Lung (tissue), 12 donors: Measurements from ENCODE around the gene KDM7A. TPM values are rescaled to one million over a fixed set of nuclear protein-coding genes. Genes with fewer than 3 reads are reported as not detected.
A peak's percentile ranks its signal among the peaks of the same experiment; 100 is the strongest.

Experiments
- ATAC-seq: fragments of 200-7000 bp; cut with Tn5 transposase; one replicate; pipeline ENCODE4 v1.9.1; 2020; ENCODE audit warnings: moderate number of reproducible peaks; ENCODE audit not compliant: insufficient read depth, low FRiP score
- DNase-seq, 3 donors: peaks; one replicate each; pipeline ENCODE4 v3.0.0-alpha.2; 2013 to 2017
- H3K27ac ChIP-seq, 2 donors: one replicate each; pipeline ENCODE4 v1.5.1; 2013; ENCODE audit warnings: mild to moderate bottlenecking in 2 of 2, moderate library complexity in 2 of 2, control low read depth in 1 of 2, inconsistent platforms in 1 of 2, low read depth in 1 of 2, low read length in 1 of 2
- H3K27me3 ChIP-seq, 3 donors: one replicate each; pipeline ENCODE4 v1.5.1; 2013; ENCODE audit warnings: low read length in 2 of 3; ENCODE audit not compliant: control insufficient read depth in 3 of 3, insufficient read depth in 3 of 3
- H3K36me3 ChIP-seq, 4 donors: one replicate each; pipeline ENCODE4 v1.5.1; 2013; ENCODE audit warnings: low read length in 4 of 4, mild to moderate bottlenecking in 1 of 4, moderate library complexity in 1 of 4; ENCODE audit not compliant: control insufficient read depth in 4 of 4, insufficient read depth in 4 of 4
- H3K4me1 ChIP-seq, 5 donors: one replicate each; pipeline ENCODE4 v1.5.1; 2013; ENCODE audit warnings: low read length in 5 of 5, mild to moderate bottlenecking in 2 of 5, moderate library complexity in 1 of 5; ENCODE audit not compliant: control insufficient read depth in 5 of 5, insufficient read depth in 5 of 5
- H3K4me3 ChIP-seq: one replicate; pipeline ENCODE4 v1.5.1; 2013; ENCODE audit warnings: mild to moderate bottlenecking, control low read depth, moderate library complexity
- H3K9ac ChIP-seq, 2 donors: one replicate each; pipeline ENCODE4 v1.5.1; 2013; ENCODE audit warnings: low read length in 2 of 2, control low read depth in 1 of 2; ENCODE audit not compliant: insufficient read depth in 1 of 2
- H3K9me3 ChIP-seq, 4 donors: one replicate each; pipeline ENCODE4 v1.5.1; 2013; ENCODE audit warnings: low read length in 3 of 4, mild to moderate bottlenecking in 1 of 4, moderate library complexity in 1 of 4; ENCODE audit not compliant: control insufficient read depth in 4 of 4, insufficient read depth in 3 of 4
- CTCF ChIP-seq: IDR thresholded peaks from 2 replicates; pipeline ENCODE4 v1.5.1; 2012; ENCODE audit warnings: mild to moderate bottlenecking; ENCODE audit errors: control extremely low read depth, extremely low read depth
- WGBS, 2 donors: extraction: QIAGEN DNeasy Blood & Tissue Kit; methylation state at CpG; one replicate each; pipeline ENCODE4 v1.1.7; 2013; 5-methylcytosine and 5-hydroxymethylcytosine counted together
- polyA plus RNA-seq, 2 donors: library from polyadenylated mRNA; stranded (reverse); fragments of 200-250 nt; gene quantifications; one replicate each; pipeline ENCODE4 v1.2.1, GENCODE V29; 2013
- total RNA-seq, 2 donors: library from RNA; depleted of rRNA in 1 of 2; stranded (reverse); fragments of >200 nt in 1 of 2; gene quantifications; one replicate each; pipeline ENCODE4 v1.2.1, GENCODE V29; 2014 to 2021
- donor health status: control.
- donor health status: control.
- donor health status: Bipolar disorder and iron deficiency.
- donor health status: healthy.
- donor health status: DM: yes; HTN: yes; CAD: no.

The KDM7A gene
- total and polyA plus RNA-seq, 4 donors: 3.1 to 30.7 (median 11.6) TPM

DNA sequence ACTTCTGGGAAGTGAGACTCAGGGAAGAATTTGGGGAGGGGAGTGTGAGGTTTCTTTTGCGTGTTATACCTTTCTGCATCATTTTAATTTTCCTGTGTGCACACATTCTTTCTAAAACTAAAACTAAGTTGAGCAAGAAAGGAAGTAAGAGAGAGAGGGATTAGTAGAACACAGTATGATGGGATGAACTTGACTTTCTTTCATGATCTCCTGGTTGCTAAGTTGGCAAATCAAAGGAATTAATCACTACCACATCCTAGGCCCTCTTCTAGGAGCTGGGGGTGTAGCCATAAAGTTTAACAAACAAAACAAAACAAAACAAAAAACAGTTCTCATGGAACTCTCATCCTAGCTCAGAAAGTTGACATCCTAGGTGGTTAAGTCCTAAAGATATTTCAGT is 19.1 kb upstream of the KDM7A start:
- Histone ChIP-seq H3K9me3 (no peaks in the 10 kb centered on the region), H3K27me3 (no peaks in the 10 kb centered on the region), H3K36me3 (no peaks in the 10 kb centered on the region), H3K4me3 (no peak overlapping the region), H3K27ac (no peak overlapping the region), H3K9ac (no peak overlapping the region), H3K4me1 (peaks cover 0 to 3% (median 0%) of the 10 kb centered on the region in 5 donors)
- no peak for TF ChIP-seq CTCF
- ATAC-seq (no peak), DNase-seq (no peak)
- WGBS, 2 donors: 86 to 88% methylated on average over 1 of the region's 1 CpG

DNA sequence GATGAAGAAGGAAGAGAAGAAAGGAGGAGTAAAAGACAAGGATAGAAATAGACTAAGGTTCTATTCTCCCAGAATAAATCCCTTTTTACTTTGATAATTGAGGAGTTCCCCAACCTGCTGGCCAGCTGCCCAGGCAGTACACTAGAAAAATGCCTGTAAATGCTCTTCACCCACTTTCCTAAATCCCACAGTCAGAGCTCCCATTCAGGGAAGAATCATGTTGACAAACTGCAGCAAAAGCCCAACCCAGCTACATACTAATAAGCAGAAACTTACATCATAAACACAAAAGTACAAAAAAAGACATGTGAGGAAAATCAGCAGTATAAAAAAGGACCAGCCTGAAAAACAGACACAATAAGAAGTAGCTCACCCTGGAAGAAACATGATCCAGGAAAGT is 15.8 kb upstream of the KDM7A start:
- H3K9ac ChIP-seq: no peak overlapping the region
- H3K4me3 ChIP-seq: no peak overlapping the region
- H3K27ac ChIP-seq: no peak overlapping the region
- no peaks in the 10 kb centered on the region for H3K27me3 ChIP-seq
- TF ChIP-seq CTCF: no peak
- no peaks in the 10 kb centered on the region for H3K36me3 ChIP-seq
- DNase-seq (no peak), ATAC-seq (no peak)
- no peaks in the 10 kb centered on the region for H3K4me1 ChIP-seq
- H3K9me3 ChIP-seq: no peaks in the 10 kb centered on the region

DNA sequence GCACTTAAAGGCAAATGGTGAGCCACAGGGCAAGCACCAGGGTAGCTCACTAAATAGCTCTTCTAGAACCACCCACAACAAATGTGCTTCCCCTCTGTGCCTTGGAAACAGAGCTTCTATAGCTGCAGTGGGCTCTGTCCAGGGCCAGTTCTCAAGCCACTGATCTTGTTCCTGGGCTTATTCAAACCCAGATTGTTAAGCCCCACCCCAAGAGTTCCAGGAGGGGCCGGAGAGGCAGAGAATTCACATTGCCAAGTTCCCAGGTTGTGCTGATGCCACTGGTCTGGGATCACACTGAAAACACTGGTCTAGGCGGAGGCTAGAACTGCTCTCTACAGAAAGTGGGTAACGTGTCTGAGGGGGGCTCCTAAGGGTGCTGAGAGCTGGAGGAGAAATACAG is 15.4 kb upstream of the KDM7A start:
- Histone ChIP-seq H3K27me3 (no peaks in the 10 kb centered on the region), H3K27ac (no peak overlapping the region), H3K4me3 (no peak overlapping the region), H3K9ac (no peak overlapping the region), H3K9me3 (no peaks in the 10 kb centered on the region), H3K36me3 (no peaks in the 10 kb centered on the region), H3K4me1 (no peaks in the 10 kb centered on the region)
- ATAC-seq (no peak), DNase-seq (no peak)
- no peak for TF ChIP-seq CTCF
- WGBS, 2 donors: 82 to 91% methylated on average over 3 of the region's 3 CpGs

DNA sequence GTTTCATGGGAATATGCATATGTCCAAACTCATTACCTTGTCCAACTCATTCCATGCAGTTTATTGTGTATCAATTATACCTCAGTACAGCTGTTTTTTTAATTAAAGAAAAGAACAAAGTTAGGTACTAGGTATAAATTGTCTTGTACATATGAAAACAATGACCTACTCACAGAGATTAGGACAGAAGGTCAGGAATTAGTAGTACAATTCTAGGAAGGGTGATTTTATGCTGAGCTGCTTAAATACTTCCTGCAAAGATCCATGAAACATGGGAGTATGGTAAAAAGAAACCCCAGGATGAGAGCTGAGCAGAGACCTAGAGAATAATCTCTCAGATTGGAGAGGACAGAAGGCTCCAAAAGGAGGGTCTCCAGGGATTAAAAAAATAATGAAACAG is 13.8 kb upstream of the KDM7A start:
- Histone ChIP-seq H3K9ac (no peak overlapping the region), H3K4me1 (no peaks in the 10 kb centered on the region), H3K27ac (peak overlapping the region in 1 of 2 donors; percentile 21), H3K9me3 (no peaks in the 10 kb centered on the region), H3K36me3 (no peaks in the 10 kb centered on the region), H3K4me3 (no peak overlapping the region), H3K27me3 (no peaks in the 10 kb centered on the region)
- no peak for DNase-seq
- ATAC-seq: no peak
- no peak for TF ChIP-seq CTCF
